ENCODE results near the gene ARHGAP44.

DNA sequence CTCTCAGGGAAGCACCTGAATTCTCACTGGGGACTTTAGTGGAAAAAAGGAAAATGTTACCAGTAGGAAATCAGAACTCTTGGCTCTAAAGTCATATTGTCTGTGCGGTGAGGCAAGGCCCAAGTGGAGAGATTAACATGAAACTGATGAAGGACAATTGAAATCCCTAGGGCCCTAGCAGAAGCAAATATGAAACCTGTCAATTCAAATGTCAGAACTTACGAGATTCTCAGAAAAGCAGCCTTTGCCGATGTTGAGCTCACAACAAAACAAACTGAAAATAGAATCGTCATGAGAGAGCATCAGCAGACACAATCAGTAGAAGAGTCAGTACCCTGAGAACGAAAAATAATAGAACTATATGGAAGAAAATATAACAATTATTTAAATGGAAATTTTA is 119.7 kb downstream of the ARHGAP44 start:
- no peak for TF ChIP-seq EZH2 (IDR thresholded peaks at IDR 0.05; ENCODE audit: borderline replicate concordance, low read depth, low read length, severe bottlenecking)
- TF ChIP-seq, protein P1, sequence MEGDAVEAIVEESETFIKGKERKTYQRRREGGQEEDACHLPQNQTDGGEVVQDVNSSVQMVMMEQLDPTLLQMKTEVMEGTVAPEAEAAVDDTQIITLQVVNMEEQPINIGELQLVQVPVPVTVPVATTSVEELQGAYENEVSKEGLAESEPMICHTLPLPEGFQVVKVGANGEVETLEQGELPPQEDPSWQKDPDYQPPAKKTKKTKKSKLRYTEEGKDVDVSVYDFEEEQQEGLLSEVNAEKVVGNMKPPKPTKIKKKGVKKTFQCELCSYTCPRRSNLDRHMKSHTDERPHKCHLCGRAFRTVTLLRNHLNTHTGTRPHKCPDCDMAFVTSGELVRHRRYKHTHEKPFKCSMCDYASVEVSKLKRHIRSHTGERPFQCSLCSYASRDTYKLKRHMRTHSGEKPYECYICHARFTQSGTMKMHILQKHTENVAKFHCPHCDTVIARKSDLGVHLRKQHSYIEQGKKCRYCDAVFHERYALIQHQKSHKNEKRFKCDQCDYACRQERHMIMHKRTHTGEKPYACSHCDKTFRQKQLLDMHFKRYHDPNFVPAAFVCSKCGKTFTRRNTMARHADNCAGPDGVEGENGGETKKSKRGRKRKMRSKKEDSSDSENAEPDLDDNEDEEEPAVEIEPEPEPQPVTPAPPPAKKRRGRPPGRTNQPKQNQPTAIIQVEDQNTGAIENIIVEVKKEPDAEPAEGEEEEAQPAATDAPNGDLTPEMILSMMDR (IDR thresholded peaks at IDR 0.05; ENCODE audit: borderline replicate concordance, extremely low read depth, low read length, poor library complexity, severe bottlenecking) = no peak
